Fibroblast of villous mesenchyme (primary cell): ENCODE measurements around the gene TMEM167B. TPM values are rescaled to one million over a fixed set of nuclear protein-coding genes. Genes with fewer than 3 reads are reported as not detected.
A peak's percentile ranks its signal among the peaks of the same experiment; 100 is the strongest.

ENCODE experiments used
- DNase-seq: peaks from one replicate; pipeline ENCODE4 v3.0.0-alpha.2; 2010; ENCODE audit warnings: low read depth
- H3K4me3 ChIP-seq: 2 replicates; pipeline ENCODE4 v1.5.1; 2011; ENCODE audit warnings: low read depth, mild to moderate bottlenecking, low read length
- CTCF ChIP-seq: IDR thresholded peaks from 2 replicates; pipeline ENCODE4 v1.5.1; 2012; ENCODE audit warnings: low read depth, mild to moderate bottlenecking, low read length; ENCODE audit not compliant: insufficient read depth
- total RNA-seq: library from RNA; depleted of rRNA; stranded (reverse); fragments of >200 nt; gene quantifications from 2 replicates; pipeline ENCODE4 v1.2.3, GENCODE V29; 2012

The TMEM167B gene
- total RNA-seq, 1 donor = 28.1 TPM

- TF ChIP-seq CTCF = peak; percentile 97
- peak; percentile 91 for DNase-seq
- peak overlapping the region; percentile 42 for H3K4me3 ChIP-seq
Measured at GRCh38 chr1:109112652-109113285, 22.2 kb downstream of the TMEM167B start.

GRCh38 chr1:109113590-109114341 lies 23.2 kb downstream of the TMEM167B start, which contains the start of gene ELAPOR1:
Gene ELAPOR1 (plus strand): TSS chr1:109114115. CDS start chr1:109114184, 69 bp downstream.
- peak; percentile 16 for DNase-seq
- H3K4me3 ChIP-seq = peak within 1 kb of the TSS; percentile 33
- TF ChIP-seq CTCF = no peak

- DNase-seq = no peak
Measured at GRCh38 chr1:109114342-109114674, 23.7 kb downstream of the TMEM167B start.

GRCh38 chr1:109115685-109116084 lies 25.1 kb downstream of the TMEM167B start:
- TF ChIP-seq CTCF = no peak
- DNase-seq = no peak
- H3K4me3 ChIP-seq = no peak overlapping the region

More at GRCh38 chr1:109114342-109114674, 23.7 kb downstream of the TMEM167B start:
- no peak overlapping the region for H3K4me3 ChIP-seq
- TF ChIP-seq CTCF = no peak

GRCh38 chr1:109116286-109116685 lies 25.7 kb downstream of the TMEM167B start:
- H3K4me3 ChIP-seq = no peak overlapping the region
- no peak for TF ChIP-seq CTCF
- no peak for DNase-seq

GRCh38 chr1:109118089-109118488 lies 27.5 kb downstream of the TMEM167B start:
- TF ChIP-seq CTCF = no peak
- peak; percentile 8 for DNase-seq
- H3K4me3 ChIP-seq = no peak overlapping the region
